Mesenchymal stem cell (in vitro differentiated cells and primary cell): ENCODE data around the gene FADS1.

ENCODE experiments used
- DNase-seq: peaks from one replicate; pipeline ENCODE4 v3.0.0-alpha.2; 2013
- H2AFZ ChIP-seq: one replicate; pipeline ENCODE4 v1.6.1; 2013; ENCODE audit warnings: low read depth, mild to moderate bottlenecking, control low read depth, inconsistent platforms, low read length, moderate library complexity
- H2AK5ac ChIP-seq: 2 replicates; pipeline ENCODE4 v1.6.1; 2013; ENCODE audit warnings: low read length, moderate library complexity, mild to moderate bottlenecking, inconsistent platforms; ENCODE audit not compliant: severe bottlenecking
- H2BK120ac ChIP-seq: one replicate; pipeline ENCODE4 v1.6.1; 2013; ENCODE audit warnings: low read depth, mild to moderate bottlenecking, inconsistent platforms, low read length, moderate library complexity
- H2BK12ac ChIP-seq, 2 experiments: one replicate each; pipeline ENCODE4 v1.6.1; 2013; ENCODE audit warnings: inconsistent platforms in 2 of 2, low read length in 2 of 2, mild to moderate bottlenecking in 2 of 2, moderate library complexity in 2 of 2, control low read depth in 1 of 2
- H2BK15ac ChIP-seq: one replicate; pipeline ENCODE4 v1.6.1; 2013; ENCODE audit warnings: mild to moderate bottlenecking, low read depth, inconsistent platforms; ENCODE audit not compliant: poor library complexity, severe bottlenecking
- H2BK5ac ChIP-seq: 2 replicates; pipeline ENCODE4 v1.6.1; 2013; ENCODE audit warnings: low read depth, mild to moderate bottlenecking, low read length, control low read depth, inconsistent platforms; ENCODE audit not compliant: poor library complexity, severe bottlenecking
- H3K14ac ChIP-seq, 2 experiments: one replicate each; pipeline ENCODE4 v1.6.1; 2013; ENCODE audit warnings: inconsistent platforms in 2 of 2, low read length in 2 of 2, control low read depth in 1 of 2, mild to moderate bottlenecking in 1 of 2, moderate library complexity in 1 of 2
- H3K18ac ChIP-seq, 2 experiments: one replicate each; pipeline ENCODE4 v1.6.1; 2013; ENCODE audit warnings: inconsistent platforms in 2 of 2, low read length in 2 of 2, control low read depth in 1 of 2, low read depth in 1 of 2, mild to moderate bottlenecking in 1 of 2
- H3K23ac ChIP-seq, 2 experiments: one replicate each; pipeline ENCODE4 v1.6.1; 2013; ENCODE audit warnings: inconsistent platforms in 2 of 2, low read length in 2 of 2, mild to moderate bottlenecking in 2 of 2, moderate library complexity in 2 of 2, control low read depth in 1 of 2
- H3K27ac ChIP-seq: 2 replicates; pipeline ENCODE4 v1.5.1; 2013; ENCODE audit warnings: mild to moderate bottlenecking, moderate library complexity, low read length, control low read depth, inconsistent platforms; ENCODE audit not compliant: poor library complexity, severe bottlenecking
- H3K27me3 ChIP-seq, 2 experiments: 2 replicates each; pipeline versions ENCODE4 v1.6.1 to v1.7.0; 2013; ENCODE audit warnings: low read length in 2 of 2, mild to moderate bottlenecking in 2 of 2, moderate library complexity in 2 of 2, control low read depth in 1 of 2, inconsistent platforms in 1 of 2; ENCODE audit not compliant: control insufficient read depth in 1 of 2, insufficient read depth in 1 of 2
- H3K36me3 ChIP-seq, 2 experiments: 2 replicates each; pipeline versions ENCODE4 v1.6.1 to v1.7.0; 2013; ENCODE audit warnings: low read length in 2 of 2, control low read depth in 1 of 2, inconsistent platforms in 1 of 2, low read depth in 1 of 2, mild to moderate bottlenecking in 1 of 2; ENCODE audit not compliant: insufficient read depth in 2 of 2, control insufficient read depth in 1 of 2
- H3K4ac ChIP-seq, 2 experiments: one replicate each; pipeline ENCODE4 v1.6.1; 2013; ENCODE audit warnings: inconsistent platforms in 2 of 2, low read length in 2 of 2, mild to moderate bottlenecking in 2 of 2, moderate library complexity in 2 of 2, control low read depth in 1 of 2, low read depth in 1 of 2
- H3K4me1 ChIP-seq: 2 replicates; pipeline ENCODE4 v1.6.1; 2013; ENCODE audit warnings: low read depth, low read length, control low read depth; ENCODE audit not compliant: control insufficient read depth, insufficient read depth
- H3K4me2 ChIP-seq: 2 replicates; pipeline ENCODE4 v1.6.1; 2013; ENCODE audit warnings: low read length, mild to moderate bottlenecking, inconsistent platforms; ENCODE audit not compliant: poor library complexity, severe bottlenecking
- H3K4me3 ChIP-seq, 2 experiments: 2 replicates each; pipeline versions ENCODE4 v1.5.1 to v1.7.0; 2013; ENCODE audit warnings: low read length in 2 of 2, mild to moderate bottlenecking in 2 of 2, control low read depth in 1 of 2, low read depth in 1 of 2; ENCODE audit not compliant: insufficient read depth in 1 of 2
- H3K79me1 ChIP-seq: replicated peaks from 2 replicates; pipeline ENCODE4 v1.6.1; 2013; ENCODE audit warnings: mild to moderate bottlenecking, control low read depth, low read length, inconsistent platforms; ENCODE audit not compliant: poor library complexity, severe bottlenecking
- H3K9ac ChIP-seq: 2 replicates; pipeline ENCODE4 v1.7.0; 2013; ENCODE audit warnings: mild to moderate bottlenecking, low read length, moderate library complexity
- H3K9me3 ChIP-seq: 2 replicates; pipeline ENCODE4 v1.7.0; 2013; ENCODE audit warnings: mild to moderate bottlenecking, low read length; ENCODE audit not compliant: control insufficient read depth
- H4K8ac ChIP-seq: one replicate; pipeline ENCODE4 v1.6.1; 2013; ENCODE audit warnings: inconsistent platforms, mild to moderate bottlenecking, low read length, moderate library complexity
- H4K91ac ChIP-seq: one replicate; pipeline ENCODE4 v1.6.1; 2013; ENCODE audit warnings: mild to moderate bottlenecking, low read length, inconsistent platforms
- WGBS: methylation state at CpG from one replicate; pipeline ENCODE4 v1.1.7; 2013; ENCODE audit warnings: mixed read lengths; 5-methylcytosine and 5-hydroxymethylcytosine counted together

FADS1 gene

GRCh38 chr11:61833926-61834277 lies 17.1 kb upstream of the FADS1 start:
- peaks cover 35% of the 10 kb centered on the region for H3K4me1 ChIP-seq
- peaks cover 30% of the 10 kb centered on the region for H3K79me1 ChIP-seq
- H3K23ac ChIP-seq: peak overlapping the region in 1 of 2 experiments; percentile 68
- H3K4me3 ChIP-seq: no peak overlapping the region
- no peak overlapping the region for H2AFZ ChIP-seq
- H3K27ac ChIP-seq: no peak overlapping the region
- no peaks in the 10 kb centered on the region for H3K9me3 ChIP-seq
- peak overlapping the region; percentile 62 to 79 for H3K4ac ChIP-seq
- H2AK5ac ChIP-seq: no peak overlapping the region
- H4K8ac ChIP-seq: no peak overlapping the region
- peaks cover 26 to 44% of the 10 kb centered on the region in 2 experiments for H3K36me3 ChIP-seq
- DNase-seq: no peak
- no peaks in the 10 kb centered on the region for H3K27me3 ChIP-seq
- H2BK12ac ChIP-seq: peak overlapping the region; percentile 7 to 90
- H3K4me2 ChIP-seq: no peak overlapping the region
- 96% methylated on average over 12 of the region's 12 CpGs for WGBS
- H4K91ac ChIP-seq: peak overlapping the region; percentile 44
- peak overlapping the region; percentile 12 for H2BK120ac ChIP-seq
- H2BK5ac ChIP-seq: no peak overlapping the region
- peak overlapping the region; percentile 58 for H2BK15ac ChIP-seq
- peak overlapping the region; percentile 23 to 97 for H3K18ac ChIP-seq
- H3K9ac ChIP-seq: no peak overlapping the region
- H3K14ac ChIP-seq: no peak overlapping the region

- Histone ChIP-seq H3K4me2 (no peak overlapping the region), H3K4me1 (peaks cover 36% of the 10 kb centered on the region), H3K4me3 (no peak overlapping the region), H3K36me3 (peaks cover 22 to 40% of the 10 kb centered on the region in 2 experiments), H3K9me3 (no peaks in the 10 kb centered on the region), H3K23ac (no peak overlapping the region), H4K8ac (no peak overlapping the region), H3K4ac (peak overlapping the region in 1 of 2 experiments; percentile 64), H2BK12ac (peak overlapping the region in 1 of 2 experiments; percentile 90), H4K91ac (peak overlapping the region; percentile 21), H3K79me1 (peaks cover 26% of the 10 kb centered on the region), H3K18ac (peak overlapping the region in 1 of 2 experiments; percentile 35), H2BK15ac (no peak overlapping the region), H3K27ac (no peak overlapping the region), H2BK5ac (no peak overlapping the region), H3K27me3 (no peaks in the 10 kb centered on the region), H2AK5ac (no peak overlapping the region), H2AFZ (no peak overlapping the region), H3K14ac (no peak overlapping the region), H3K9ac (no peak overlapping the region), H2BK120ac (no peak overlapping the region)
- no peak for DNase-seq
- WGBS: 96% methylated on average over 11 of the region's 11 CpGs
Measured at GRCh38 chr11:61833471-61833870, 16.7 kb upstream of the FADS1 start.

- Histone ChIP-seq H3K36me3 (peaks cover 15 to 32% of the 10 kb centered on the region in 2 experiments), H2AK5ac (no peak overlapping the region), H3K4ac (no peak overlapping the region), H2BK12ac (peak overlapping the region in 1 of 2 experiments; percentile 29), H3K18ac (no peak overlapping the region), H3K14ac (peak overlapping the region in 1 of 2 experiments; percentile 84), H3K4me1 (peaks cover 39% of the 10 kb centered on the region), H3K9ac (no peak overlapping the region), H3K27ac (no peak overlapping the region), H3K23ac (peak overlapping the region in 1 of 2 experiments; percentile 46), H2BK120ac (no peak overlapping the region), H3K79me1 (peaks cover 19% of the 10 kb centered on the region), H3K4me2 (no peak overlapping the region), H4K91ac (no peak overlapping the region), H2BK15ac (peak overlapping the region; percentile 37), H3K4me3 (no peak overlapping the region), H4K8ac (peak overlapping the region; percentile 13), H3K27me3 (no peaks in the 10 kb centered on the region), H2BK5ac (no peak overlapping the region), H3K9me3 (no peaks in the 10 kb centered on the region), H2AFZ (no peak overlapping the region)
- DNase-seq: no peak
- 96% methylated on average over 7 of the region's 7 CpGs for WGBS
Measured at GRCh38 chr11:61832754-61833153, 16.0 kb upstream of the FADS1 start.

- Histone ChIP-seq H2BK5ac (no peak overlapping the region), H4K8ac (no peak overlapping the region)
Measured at GRCh38 chr11:61832207-61832606, 15.4 kb upstream of the FADS1 start.

More at GRCh38 chr11:61832207-61832606, 15.4 kb upstream of the FADS1 start:
- Histone ChIP-seq H2AFZ (no peak overlapping the region), H3K9ac (no peak overlapping the region), H3K9me3 (no peaks in the 10 kb centered on the region), H3K4me3 (no peak overlapping the region), H3K23ac (no peak overlapping the region), H3K4me2 (no peak overlapping the region), H3K4ac (no peak overlapping the region), H2BK15ac (no peak overlapping the region), H3K27ac (no peak overlapping the region), H3K27me3 (no peaks in the 10 kb centered on the region), H2BK12ac (no peak overlapping the region), H2AK5ac (no peak overlapping the region), H2BK120ac (no peak overlapping the region), H4K91ac (no peak overlapping the region), H3K79me1 (peaks cover 14% of the 10 kb centered on the region), H3K14ac (no peak overlapping the region), H3K36me3 (peaks cover 10 to 27% of the 10 kb centered on the region in 2 experiments), H3K4me1 (peaks cover 39% of the 10 kb centered on the region), H3K18ac (no peak overlapping the region)
- 93% methylated on average over 4 of the region's 4 CpGs for WGBS
- DNase-seq: no peak
